Trophoblast cell (in vitro differentiated cells and primary cell): ENCODE results near the gene CLCN3.

Experiments
- DNase-seq, 2 donors: peaks; one replicate each; pipeline ENCODE4 v3.0.0-alpha.2; 2016
- H2AFZ ChIP-seq: 2 replicates; pipeline ENCODE4 v1.6.1; 2013; ENCODE audit warnings: low read length, moderate library complexity, mild to moderate bottlenecking; ENCODE audit not compliant: insufficient read depth, poor library complexity
- H2AK5ac ChIP-seq: 2 replicates; pipeline ENCODE4 v1.6.1; 2013; ENCODE audit warnings: mild to moderate bottlenecking, low read length
- H2BK120ac ChIP-seq: 2 replicates; pipeline ENCODE4 v1.6.1; 2013; ENCODE audit warnings: low read length, mild to moderate bottlenecking, moderate library complexity; ENCODE audit not compliant: insufficient read depth, poor library complexity
- H2BK12ac ChIP-seq: 2 replicates; pipeline ENCODE4 v1.6.1; 2013; ENCODE audit warnings: mild to moderate bottlenecking, low read length, moderate library complexity
- H2BK5ac ChIP-seq: 2 replicates; pipeline ENCODE4 v1.6.1; 2013; ENCODE audit warnings: low read length, low read depth, moderate library complexity, mild to moderate bottlenecking; ENCODE audit not compliant: poor library complexity
- H3K14ac ChIP-seq: 2 replicates; pipeline ENCODE4 v1.6.1; 2013; ENCODE audit warnings: mild to moderate bottlenecking, low read length
- H3K18ac ChIP-seq: 2 replicates; pipeline ENCODE4 v1.6.1; 2013; ENCODE audit warnings: mild to moderate bottlenecking, low read length
- H3K23ac ChIP-seq: 2 replicates; pipeline ENCODE4 v1.6.1; 2013; ENCODE audit warnings: low read length
- H3K27ac ChIP-seq: 2 replicates; pipeline ENCODE4 v1.5.1; 2013; ENCODE audit warnings: low read depth, mild to moderate bottlenecking, inconsistent platforms, low read length, moderate library complexity
- H3K27me3 ChIP-seq: 2 replicates; pipeline ENCODE4 v1.6.1; 2013; ENCODE audit warnings: inconsistent platforms, mild to moderate bottlenecking, low read length, moderate library complexity; ENCODE audit not compliant: insufficient read depth
- H3K36me3 ChIP-seq, 2 experiments: 1 replicate in 1 of 2; 2 replicates in 1 of 2; pipeline ENCODE4 v1.6.1; 2013; ENCODE audit warnings: low read length in 2 of 2, mild to moderate bottlenecking in 2 of 2, moderate library complexity in 1 of 2; ENCODE audit not compliant: insufficient read depth in 2 of 2, control insufficient read depth in 1 of 2
- H3K4ac ChIP-seq: 2 replicates; pipeline ENCODE4 v1.6.1; 2013; ENCODE audit warnings: low read depth, mild to moderate bottlenecking, low read length, moderate library complexity
- H3K4me1 ChIP-seq, 2 experiments: 1 replicate in 1 of 2; 2 replicates in 1 of 2; pipeline ENCODE4 v1.6.1; 2013; ENCODE audit warnings: low read length in 2 of 2, mild to moderate bottlenecking in 2 of 2, moderate library complexity in 1 of 2; ENCODE audit not compliant: insufficient read depth in 2 of 2, control insufficient read depth in 1 of 2
- H3K4me2 ChIP-seq: 2 replicates; pipeline ENCODE4 v1.6.1; 2013; ENCODE audit warnings: inconsistent platforms, mild to moderate bottlenecking, low read length, moderate library complexity
- H3K4me3 ChIP-seq: 2 replicates; pipeline ENCODE4 v1.5.1; 2013; ENCODE audit warnings: mild to moderate bottlenecking, low read depth, low read length, inconsistent platforms
- H3K79me1 ChIP-seq: one replicate; pipeline ENCODE4 v1.6.1; 2013; ENCODE audit warnings: low read length
- H3K79me2 ChIP-seq: 2 replicates; pipeline ENCODE4 v1.6.1; 2013; ENCODE audit warnings: low read length, mild to moderate bottlenecking; ENCODE audit not compliant: control insufficient read depth, insufficient read depth, poor library complexity
- H3K9ac ChIP-seq: 2 replicates; pipeline ENCODE4 v1.6.1; 2013; ENCODE audit warnings: mild to moderate bottlenecking, low read length
- H3K9me3 ChIP-seq: 2 replicates; pipeline ENCODE4 v1.6.1; 2013; ENCODE audit warnings: low read depth, mild to moderate bottlenecking, control low read depth, inconsistent platforms, low read length; ENCODE audit not compliant: insufficient read depth
- H4K12ac ChIP-seq: 2 replicates; pipeline ENCODE4 v1.6.1; 2013; ENCODE audit warnings: low read depth, mild to moderate bottlenecking, low read length, moderate library complexity
- H4K8ac ChIP-seq: 2 replicates; pipeline ENCODE4 v1.6.1; 2013; ENCODE audit warnings: low read depth, mild to moderate bottlenecking, low read length, moderate library complexity
- H4K91ac ChIP-seq: one replicate; pipeline ENCODE4 v1.6.1; 2013; ENCODE audit warnings: low read depth, mild to moderate bottlenecking, low read length, moderate library complexity
- WGBS: extraction: QIAGEN DNeasy Blood & Tissue Kit; methylation state at CpG from one replicate; pipeline ENCODE4 v1.1.7; 2013; ENCODE audit warnings: missing lambda C conversion rate; ENCODE audit not compliant: insufficient read length, insufficient coverage; ENCODE audit errors: extremely low coverage; 5-methylcytosine and 5-hydroxymethylcytosine counted together

The CLCN3 gene

DNA sequence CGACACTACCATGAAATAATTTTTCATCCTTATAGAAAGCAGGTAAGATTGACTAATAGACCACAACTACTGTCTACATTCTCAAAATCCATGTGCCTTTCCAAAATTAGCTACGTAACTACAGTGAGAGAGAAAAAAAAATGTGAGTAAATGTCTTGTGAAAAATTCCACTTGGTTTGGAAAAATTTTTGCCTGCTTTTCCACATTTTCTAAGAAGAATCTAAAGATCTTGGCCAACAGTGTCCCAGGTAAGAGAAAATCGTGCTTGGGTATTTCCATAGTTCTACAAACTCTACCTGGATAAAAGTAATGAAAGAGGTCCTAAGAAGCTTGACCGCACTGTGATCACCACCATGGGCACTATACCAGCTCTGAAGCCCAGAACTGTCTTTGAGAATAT, 1.4 kb upstream of the CLCN3 start:
- no peak overlapping the region for H2BK5ac ChIP-seq
- no peak overlapping the region for H4K8ac ChIP-seq
- WGBS: no CpG with 5 or more reads among the region's 4 CpGs
- no peaks in the 10 kb centered on the region for H3K36me3 ChIP-seq
- H2AK5ac ChIP-seq: no peak overlapping the region
- peaks cover 0 to 2% of the 10 kb centered on the region in 2 experiments for H3K4me1 ChIP-seq
- peak overlapping the region; percentile 99 for H3K4me2 ChIP-seq
- H2BK120ac ChIP-seq: no peak overlapping the region
- no peaks in the 10 kb centered on the region for H3K9me3 ChIP-seq
- no peak overlapping the region for H3K14ac ChIP-seq
- H3K79me1 ChIP-seq: peaks cover 9% of the 10 kb centered on the region
- no peak overlapping the region for H3K27ac ChIP-seq
- no peaks in the 10 kb centered on the region for H3K27me3 ChIP-seq
- no peak overlapping the region for H2AFZ ChIP-seq
- H3K4me3 ChIP-seq: no peak overlapping the region
- no peak overlapping the region for H3K9ac ChIP-seq
- no peak overlapping the region for H3K4ac ChIP-seq
- no peak overlapping the region for H4K12ac ChIP-seq
- H4K91ac ChIP-seq: no peak overlapping the region
- no peaks in the 10 kb centered on the region for H3K79me2 ChIP-seq
- no peak overlapping the region for H3K18ac ChIP-seq
- DNase-seq: peak; percentile 58 to 93
- H2BK12ac ChIP-seq: no peak overlapping the region
- H3K23ac ChIP-seq: no peak overlapping the region

DNA sequence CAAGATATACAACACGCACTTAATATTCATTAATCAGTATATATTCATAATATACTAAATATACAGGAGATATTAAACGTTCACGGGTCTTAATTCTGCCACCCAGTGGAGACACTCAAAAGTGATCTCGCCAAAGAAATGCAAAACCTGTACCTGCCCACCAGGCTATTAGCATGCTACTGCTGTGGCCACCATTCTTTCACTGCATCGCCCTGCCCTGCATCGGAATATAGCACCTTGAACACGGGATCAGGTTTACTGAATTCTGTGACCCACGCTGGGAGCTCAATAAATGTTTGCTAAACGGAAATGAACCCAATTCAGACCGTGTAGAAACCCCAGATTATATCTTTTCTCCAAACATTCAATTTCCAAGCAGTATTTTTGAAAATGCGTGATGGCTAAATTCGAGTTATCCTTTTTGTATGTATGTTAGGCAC, 840 bp upstream of the CLCN3 start:
- Histone ChIP-seq H2BK120ac (peak overlapping the region; percentile 13), H4K91ac (peak overlapping the region; percentile 9), H3K27ac (peak overlapping the region; percentile 74), H3K27me3 (no peaks in the 10 kb centered on the region), H3K79me2 (no peaks in the 10 kb centered on the region), H2AFZ (peak overlapping the region; percentile 88), H3K79me1 (peaks cover 9% of the 10 kb centered on the region), H3K4me2 (peak overlapping the region; percentile 99), H3K4me1 (peaks cover 0 to 2% of the 10 kb centered on the region in 2 experiments), H3K4ac (no peak overlapping the region), H3K4me3 (peak overlapping the region; percentile 88), H2AK5ac (no peak overlapping the region), H3K9me3 (no peaks in the 10 kb centered on the region), H2BK12ac (no peak overlapping the region), H3K23ac (no peak overlapping the region), H3K9ac (peak overlapping the region; percentile 86), H2BK5ac (peak overlapping the region; percentile 41), H4K12ac (peak overlapping the region; percentile 5), H4K8ac (peak overlapping the region; percentile 66), H3K18ac (peak overlapping the region; percentile 9), H3K36me3 (no peaks in the 10 kb centered on the region), H3K14ac (no peak overlapping the region)
- DNase-seq: peak; percentile 55 to 79
- no CpG with 5 or more reads among the region's 12 CpGs for WGBS

DNA sequence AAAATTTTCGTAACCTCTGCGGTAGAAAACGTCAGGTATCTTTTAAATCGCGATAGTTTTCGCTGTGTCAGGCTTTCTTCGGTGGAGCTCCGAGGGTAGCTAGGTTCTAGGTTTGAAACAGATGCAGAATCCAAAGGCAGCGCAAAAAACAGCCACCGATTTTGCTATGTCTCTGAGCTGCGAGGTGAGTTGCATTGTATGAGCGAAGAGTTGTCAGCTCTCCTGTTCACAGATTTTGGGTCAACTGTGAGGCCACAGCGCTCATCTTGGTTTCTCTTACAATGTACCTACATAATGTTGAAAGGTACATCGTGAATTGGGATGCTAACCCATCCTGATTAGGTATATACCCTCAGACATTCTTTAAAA, 486 bp downstream of the CLCN3 start:
- Histone ChIP-seq H3K4me2 (peak overlapping the region; percentile 87), H3K36me3 (peaks cover 0 to 2% of the 10 kb centered on the region in 2 experiments), H2AFZ (no peak overlapping the region)

DNA sequence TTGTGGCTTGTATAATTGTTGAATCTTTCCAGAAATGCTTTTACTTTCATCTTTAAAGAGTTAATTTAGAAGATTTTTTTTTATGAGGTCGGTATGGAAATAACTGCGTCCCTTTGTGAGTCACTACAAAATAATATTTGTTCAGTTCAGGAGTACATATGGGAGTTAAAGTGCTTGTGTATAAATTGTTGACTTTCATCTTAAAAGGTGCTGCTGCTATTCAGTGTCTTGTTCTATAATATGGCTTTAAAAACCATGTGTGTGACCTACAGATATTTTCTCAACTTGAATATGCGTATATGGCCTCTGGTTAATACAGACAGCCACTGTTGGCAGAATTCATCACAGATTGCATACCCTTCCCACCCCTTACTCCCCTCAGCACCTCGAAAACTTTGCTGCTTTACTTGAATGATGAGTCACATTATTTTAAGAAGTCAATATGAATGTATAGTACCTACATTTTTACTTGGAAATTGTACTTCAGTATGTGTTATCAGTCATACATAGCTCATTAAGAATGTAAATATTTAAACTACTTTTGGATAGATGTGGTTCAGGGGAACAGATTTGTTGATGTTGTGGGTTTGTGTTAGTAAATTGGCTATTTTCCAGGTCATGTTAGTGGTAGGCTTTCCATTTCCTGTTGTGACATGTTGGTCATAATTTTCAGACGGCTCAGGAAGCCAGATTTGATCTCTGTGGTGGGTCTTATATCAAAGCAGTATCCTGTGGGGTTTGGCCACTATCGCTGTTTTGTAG, 1.5 kb downstream of the CLCN3 start:
- Histone ChIP-seq H3K4me2 (peak overlapping the region; percentile 51), H3K4me3 (no peak overlapping the region), H3K79me1 (peaks cover 10% of the 10 kb centered on the region), H2BK120ac (no peak overlapping the region), H4K91ac (no peak overlapping the region), H3K27me3 (no peaks in the 10 kb centered on the region), H4K8ac (no peak overlapping the region), H2BK12ac (no peak overlapping the region), H2AFZ (no peak overlapping the region), H3K14ac (no peak overlapping the region), H3K9me3 (no peaks in the 10 kb centered on the region), H3K9ac (no peak overlapping the region), H2BK5ac (no peak overlapping the region), H3K27ac (no peak overlapping the region), H4K12ac (no peak overlapping the region), H3K79me2 (peaks cover 2% of the 10 kb centered on the region), H3K18ac (no peak overlapping the region), H2AK5ac (no peak overlapping the region), H3K23ac (no peak overlapping the region), H3K4ac (peak overlapping the region; percentile 83), H3K4me1 (peaks cover 0 to 7% of the 10 kb centered on the region in 2 experiments), H3K36me3 (peaks cover 0 to 2% of the 10 kb centered on the region in 2 experiments)
- DNase-seq: no peak
- WGBS: no CpG with 5 or more reads among the region's 6 CpGs

More for the DNA sequence above, 486 bp downstream of the CLCN3 start:
- Histone ChIP-seq H3K27me3 (no peaks in the 10 kb centered on the region), H3K27ac (peak overlapping the region; percentile 74), H3K23ac (peak overlapping the region; percentile 74), H3K14ac (peak overlapping the region; percentile 19), H4K91ac (peak overlapping the region; percentile 0), H3K4ac (no peak overlapping the region), H3K9me3 (no peaks in the 10 kb centered on the region), H2AK5ac (no peak overlapping the region), H4K8ac (no peak overlapping the region), H3K4me1 (peaks cover 0 to 4% of the 10 kb centered on the region in 2 experiments), H3K79me1 (peaks cover 9% of the 10 kb centered on the region), H2BK120ac (no peak overlapping the region), H3K4me3 (peak overlapping the region; percentile 88), H2BK5ac (no peak overlapping the region), H3K9ac (peak overlapping the region; percentile 96), H3K79me2 (peaks cover 2% of the 10 kb centered on the region), H3K18ac (no peak overlapping the region), H4K12ac (no peak overlapping the region), H2BK12ac (no peak overlapping the region)
- peak; percentile 21 to 52 for DNase-seq
- no CpG with 5 or more reads among the region's 14 CpGs for WGBS
